Measurements from ENCODE around the gene UQCRHL.
"Not testable (repeated sequence)": the region's sequence is repeated elsewhere in the genome, so short reads cannot be mapped to it uniquely, and the experiment has no call there.

UQCRHL gene

DNA sequence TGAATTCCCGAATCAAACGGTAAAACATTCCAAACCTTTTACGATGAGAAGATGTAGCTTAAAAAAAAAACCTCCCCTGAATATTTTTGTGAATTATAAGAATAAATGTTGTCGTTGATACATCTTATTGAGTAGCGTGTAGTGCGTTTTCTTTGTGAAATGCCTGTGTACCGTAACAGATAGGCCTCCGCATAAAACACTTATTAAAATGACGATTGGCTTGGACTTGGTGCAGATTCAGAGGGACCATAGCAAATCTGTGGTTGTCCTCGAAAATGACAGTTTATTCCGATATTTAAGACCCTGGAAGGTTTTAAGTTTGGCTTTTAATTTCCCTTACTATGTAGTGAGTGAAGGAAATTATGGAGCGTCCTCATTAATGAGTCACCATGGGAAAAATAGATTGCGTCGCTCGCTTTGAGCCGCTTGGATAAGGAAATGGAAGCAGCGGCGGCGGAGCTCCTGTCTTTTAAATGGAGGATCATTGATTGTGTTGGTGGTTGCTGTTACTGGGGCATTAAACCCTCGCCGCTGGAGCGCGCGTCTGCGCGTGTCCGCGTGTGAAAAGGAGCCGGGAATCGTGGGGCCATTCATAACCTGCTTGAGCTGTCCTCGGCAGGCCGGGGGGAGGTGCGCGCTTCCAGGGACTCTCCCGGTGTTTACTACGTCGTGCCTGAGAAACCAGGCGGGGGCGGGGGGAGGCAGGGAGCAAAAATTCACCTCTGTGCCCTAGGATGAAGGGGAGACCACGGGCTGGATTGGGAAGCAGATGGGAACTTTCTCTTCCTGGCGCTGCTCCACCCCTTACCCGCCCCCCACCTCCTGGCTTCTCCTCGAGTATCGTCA lies 41.7 kb upstream of the UQCRHL start:
- no peak for DNase-seq (ENCODE audit: low spot score)
- TF ChIP-seq, protein P1, sequence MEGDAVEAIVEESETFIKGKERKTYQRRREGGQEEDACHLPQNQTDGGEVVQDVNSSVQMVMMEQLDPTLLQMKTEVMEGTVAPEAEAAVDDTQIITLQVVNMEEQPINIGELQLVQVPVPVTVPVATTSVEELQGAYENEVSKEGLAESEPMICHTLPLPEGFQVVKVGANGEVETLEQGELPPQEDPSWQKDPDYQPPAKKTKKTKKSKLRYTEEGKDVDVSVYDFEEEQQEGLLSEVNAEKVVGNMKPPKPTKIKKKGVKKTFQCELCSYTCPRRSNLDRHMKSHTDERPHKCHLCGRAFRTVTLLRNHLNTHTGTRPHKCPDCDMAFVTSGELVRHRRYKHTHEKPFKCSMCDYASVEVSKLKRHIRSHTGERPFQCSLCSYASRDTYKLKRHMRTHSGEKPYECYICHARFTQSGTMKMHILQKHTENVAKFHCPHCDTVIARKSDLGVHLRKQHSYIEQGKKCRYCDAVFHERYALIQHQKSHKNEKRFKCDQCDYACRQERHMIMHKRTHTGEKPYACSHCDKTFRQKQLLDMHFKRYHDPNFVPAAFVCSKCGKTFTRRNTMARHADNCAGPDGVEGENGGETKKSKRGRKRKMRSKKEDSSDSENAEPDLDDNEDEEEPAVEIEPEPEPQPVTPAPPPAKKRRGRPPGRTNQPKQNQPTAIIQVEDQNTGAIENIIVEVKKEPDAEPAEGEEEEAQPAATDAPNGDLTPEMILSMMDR (IDR thresholded peaks at IDR 0.05; ENCODE audit: extremely low read depth, missing control alignments): no peak

DNA sequence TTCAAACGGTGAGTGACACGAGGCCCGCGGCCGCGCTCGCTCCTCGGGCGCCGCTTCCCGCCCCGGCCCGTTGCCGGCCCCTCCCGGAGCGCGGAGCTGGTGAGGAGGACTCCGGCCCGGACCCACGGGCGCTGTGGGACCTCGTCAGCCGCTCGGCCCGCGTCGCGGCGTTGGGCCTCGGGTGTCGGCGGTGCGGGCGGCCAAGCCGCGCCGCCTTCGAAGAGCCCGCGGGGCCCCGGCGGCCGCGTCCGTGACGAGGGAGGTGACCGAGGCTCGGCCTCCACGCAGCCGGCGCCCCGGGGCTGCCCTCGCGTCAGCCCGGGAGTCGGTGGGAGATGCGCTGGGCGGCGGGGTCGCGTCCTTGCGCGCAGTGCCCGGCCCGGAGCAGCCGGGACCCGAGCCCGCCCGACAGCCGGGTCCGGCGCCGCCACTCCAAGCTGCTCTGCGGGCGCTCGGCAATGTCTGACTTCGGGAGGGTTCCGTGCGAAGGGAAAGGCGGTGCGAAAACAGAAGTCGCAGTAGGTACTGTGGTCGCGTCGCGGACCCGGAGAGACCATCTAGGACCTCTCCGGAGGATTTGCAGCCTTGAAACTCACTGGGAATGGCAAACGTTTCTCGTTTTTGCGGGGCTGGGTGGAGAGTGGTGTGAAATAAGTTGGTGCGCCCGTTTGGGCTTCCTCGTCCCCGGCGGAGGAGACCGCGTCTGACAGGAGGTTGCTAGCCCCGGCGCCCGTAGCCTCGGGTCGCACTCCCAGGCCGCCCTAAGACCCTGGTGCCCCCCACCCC lies 40.9 kb upstream of the UQCRHL start:
- TF ChIP-seq, protein P1 (IDR thresholded peaks at IDR 0.05; ENCODE audit: extremely low read depth, missing control alignments): no peak
- DNase-seq (ENCODE audit: low spot score): no peak

DNA sequence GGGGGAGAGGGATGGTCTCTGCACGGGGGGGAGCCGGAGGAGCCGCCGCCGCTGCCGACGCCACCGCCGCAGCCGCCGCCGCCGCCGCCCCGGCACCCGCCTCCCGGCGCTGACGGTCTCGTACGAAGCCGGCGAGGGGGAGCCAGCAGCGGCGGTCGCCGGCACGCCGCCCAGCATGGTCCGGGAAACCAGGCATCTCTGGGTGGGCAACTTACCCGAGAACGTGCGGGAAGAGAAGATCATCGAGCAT lies 40.4 kb upstream of the UQCRHL start:
- TF ChIP-seq, protein P1 (IDR thresholded peaks at IDR 0.05; ENCODE audit: extremely low read depth, missing control alignments): no peak
- DNase-seq (ENCODE audit: low spot score): no peak

DNA sequence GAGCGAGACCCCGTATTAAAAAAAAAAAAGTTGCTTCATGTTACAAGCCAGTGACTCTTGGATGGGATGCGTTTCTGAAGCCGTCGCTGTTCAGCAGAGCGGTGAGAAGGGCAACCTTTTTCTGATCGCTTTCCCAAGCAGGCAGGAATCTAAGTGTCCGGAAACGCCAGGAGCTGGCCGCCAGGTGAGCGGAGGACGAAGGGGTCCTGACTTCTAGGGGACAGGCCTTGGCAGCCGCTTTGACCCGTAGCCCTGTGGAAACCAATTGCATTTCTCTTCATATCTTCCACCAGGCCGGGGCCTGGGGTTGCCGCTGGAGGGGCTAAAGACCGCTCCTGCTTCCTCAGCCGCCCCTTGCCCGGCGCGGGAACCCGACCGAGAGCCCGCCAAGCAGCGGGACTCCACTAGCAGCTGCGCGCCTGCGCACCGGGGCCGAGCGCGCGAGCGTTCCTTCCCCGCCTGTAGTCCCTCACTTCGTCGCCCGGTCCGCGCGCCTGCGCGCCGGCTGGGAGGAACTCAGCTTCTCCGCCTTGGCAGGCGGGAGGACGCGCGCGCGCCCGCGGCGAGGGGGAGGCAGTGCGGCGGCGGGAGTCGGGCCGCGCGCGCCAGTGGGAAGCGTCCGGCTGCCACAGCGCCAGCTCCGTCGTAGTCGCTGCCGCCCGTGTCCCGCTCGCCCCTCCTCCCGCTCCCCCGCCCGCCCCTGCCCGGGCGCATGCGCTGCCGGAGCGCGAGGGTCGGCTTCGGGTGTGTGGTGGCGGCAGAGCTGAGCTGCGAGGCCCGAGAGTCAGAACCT lies 39.8 kb upstream of the UQCRHL start, which contains the start of gene SPEN:
SPEN (plus strand) TSS at position 608 of the 793 bp plus-strand sequence. CDS start 361 bp downstream, outside the sequence.
- TF ChIP-seq, protein P1 (IDR thresholded peaks at IDR 0.05; ENCODE audit: extremely low read depth, missing control alignments): no peak
- DNase-seq (ENCODE audit: low spot score): peak; percentile 95

DNA sequence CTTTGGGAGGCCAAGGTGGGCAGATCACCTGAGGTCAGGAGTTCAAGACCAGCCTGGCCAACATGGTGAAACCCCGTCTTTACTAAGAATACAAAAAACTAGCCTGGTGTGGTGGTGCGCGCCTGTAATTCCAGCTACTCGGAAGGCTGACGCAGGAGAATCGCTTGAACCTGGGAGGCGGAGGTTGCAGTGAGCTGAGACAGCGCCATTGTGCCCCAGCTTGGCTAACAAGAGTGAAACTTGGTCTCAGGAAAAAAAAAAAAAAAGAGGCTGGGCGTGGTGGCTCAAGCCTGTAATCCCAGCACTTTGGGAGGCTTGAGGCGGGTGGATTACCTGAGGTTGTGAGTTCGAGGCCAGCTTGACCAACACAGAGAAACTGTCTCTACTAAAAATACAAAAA lies 38.6 kb upstream of the UQCRHL start:
- DNase-seq (ENCODE audit: low spot score): not testable (repeated sequence)

DNA sequence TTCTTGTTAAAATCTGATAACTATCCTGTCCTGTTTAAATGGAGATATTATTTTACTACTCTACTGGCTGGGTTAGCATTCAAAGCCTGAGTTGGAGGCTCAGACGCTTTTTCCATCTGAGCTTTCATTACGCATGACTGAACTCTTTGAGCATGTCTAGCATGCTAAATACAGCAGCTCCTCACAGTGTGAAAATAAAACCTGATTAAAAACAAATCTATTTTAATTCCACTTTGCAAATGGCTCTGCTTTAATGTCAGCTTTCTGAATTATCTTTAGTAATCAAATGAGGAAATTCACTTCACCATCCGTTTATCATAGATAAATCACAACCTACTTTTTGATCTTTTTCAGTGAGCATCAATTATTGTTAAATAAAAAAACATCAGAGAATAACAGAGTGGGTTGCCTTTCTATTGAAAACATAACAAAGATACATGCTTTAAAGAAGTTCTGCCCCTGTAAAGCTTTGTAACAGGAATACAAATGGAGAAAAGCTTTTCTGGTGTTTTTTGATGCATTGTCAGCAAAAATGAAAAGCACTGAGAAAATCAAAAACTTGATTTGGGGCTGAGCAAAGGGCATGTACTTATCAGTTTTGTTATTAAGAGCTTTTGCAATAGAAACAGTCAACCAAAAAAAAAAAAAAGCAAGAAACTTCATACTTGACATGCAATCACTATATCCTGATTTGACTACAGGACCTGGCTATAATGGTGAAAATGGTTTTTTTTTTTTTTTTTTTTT lies 36.5 kb upstream of the UQCRHL start:
- DNase-seq (ENCODE audit: low spot score): no peak

DNA sequence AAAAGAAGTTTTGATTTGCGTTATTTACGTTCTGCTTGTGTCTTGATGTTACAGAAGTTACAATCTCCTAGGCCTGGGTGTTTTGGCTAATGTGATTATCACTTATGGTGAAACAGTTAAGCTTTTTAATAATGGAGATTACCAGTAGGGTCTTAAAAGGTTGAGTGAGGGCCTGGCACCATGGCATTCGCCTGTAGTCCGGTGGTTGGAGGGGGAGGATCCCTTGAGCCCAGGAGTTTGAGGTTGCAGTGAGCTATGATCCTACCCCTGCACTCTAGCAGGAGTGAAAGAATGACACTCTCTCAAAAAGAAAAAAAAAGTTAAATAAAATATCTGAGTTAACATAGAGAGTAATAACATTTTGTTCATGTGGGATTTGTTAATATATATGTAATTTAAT lies 31.3 kb upstream of the UQCRHL start:
- TF ChIP-seq, protein P1 (IDR thresholded peaks at IDR 0.05; ENCODE audit: extremely low read depth, missing control alignments): no peak

More for the DNA sequence above, 36.5 kb upstream of the UQCRHL start:
- TF ChIP-seq, protein P1 (IDR thresholded peaks at IDR 0.05; ENCODE audit: extremely low read depth, missing control alignments): no peak

More for the DNA sequence above, 31.3 kb upstream of the UQCRHL start:
- no peak for DNase-seq (ENCODE audit: low spot score)

All from GM20000 (cell line).